Measurements from ENCODE around the gene TMEM151B. TPM values are rescaled to one million over a fixed set of nuclear protein-coding genes. Genes with fewer than 3 reads are reported as not detected.
A peak's percentile ranks its signal among the peaks of the same experiment; 100 is the strongest.

TMEM151B gene
- total and polyA plus RNA-seq, 9 of the 15 experiments (the other 6 are each of a cell fraction or from before 2014, with no cell fraction given), result not detected

DNA sequence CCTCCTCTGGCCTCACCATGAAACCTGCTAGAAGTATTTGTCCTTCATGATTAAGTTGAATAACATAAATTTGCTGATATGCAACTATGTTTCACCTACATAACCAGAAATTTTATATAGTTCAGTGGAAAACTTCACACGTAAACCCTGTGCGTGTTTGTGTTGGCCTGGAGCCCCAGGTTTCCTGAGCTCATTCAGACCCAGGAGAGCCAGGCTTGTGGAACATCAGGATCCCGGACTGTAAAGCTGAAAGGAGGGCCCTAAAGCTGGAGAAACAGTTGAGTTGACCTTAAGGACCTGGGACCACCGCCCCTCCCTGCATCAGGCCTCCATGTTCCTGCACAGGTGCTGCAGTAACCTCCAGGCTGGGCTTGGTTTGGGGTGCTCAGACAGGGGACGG lies 69.1 kb downstream of the TMEM151B start:
- no peaks in the 10 kb centered on the region for H3K79me2 ChIP-seq (ENCODE audit: control insufficient read depth, insufficient read depth, low read length)
- H3K27ac ChIP-seq (ENCODE audit: extremely low read depth, low read depth, low read length), result no peak overlapping the region
- ChIA-PET CTCF (ENCODE audit: low intra/inter-chr PET ratio) (interaction anchor here (0.5 to 3.4 kb wide), 10 partner anchors 27 to 573 kb away, joined by 3 to 61 read pairs (median 4); partner anchors contain the start of genes NFKBIE and TMEM151B), POLR2A (interaction anchor here (0.6 to 1.3 kb wide), 2 partner anchors 13 to 762 kb away, joined by 3 to 4 read pairs; no protein-coding TSS in a partner anchor)
- H2AFZ ChIP-seq (ENCODE audit: low read depth, low read length), result no peak overlapping the region
- no peak for DNase-seq (ENCODE audit: extremely low read depth in 1 of 4, low spot score in 3 of 4)
- in situ Hi-C loops (cut with MboI), result no loop called here
- no peaks in the 10 kb centered on the region for H3K9me3 ChIP-seq (replicated peaks; ENCODE audit: control insufficient read depth, insufficient read depth, low read depth, low read length)
- peak; percentile 37; the same call in 1 of the 2 replicates for TF ChIP-seq ZNF316 (IDR thresholded peaks at IDR 0.05)
- TF ChIP-seq, protein P1, sequence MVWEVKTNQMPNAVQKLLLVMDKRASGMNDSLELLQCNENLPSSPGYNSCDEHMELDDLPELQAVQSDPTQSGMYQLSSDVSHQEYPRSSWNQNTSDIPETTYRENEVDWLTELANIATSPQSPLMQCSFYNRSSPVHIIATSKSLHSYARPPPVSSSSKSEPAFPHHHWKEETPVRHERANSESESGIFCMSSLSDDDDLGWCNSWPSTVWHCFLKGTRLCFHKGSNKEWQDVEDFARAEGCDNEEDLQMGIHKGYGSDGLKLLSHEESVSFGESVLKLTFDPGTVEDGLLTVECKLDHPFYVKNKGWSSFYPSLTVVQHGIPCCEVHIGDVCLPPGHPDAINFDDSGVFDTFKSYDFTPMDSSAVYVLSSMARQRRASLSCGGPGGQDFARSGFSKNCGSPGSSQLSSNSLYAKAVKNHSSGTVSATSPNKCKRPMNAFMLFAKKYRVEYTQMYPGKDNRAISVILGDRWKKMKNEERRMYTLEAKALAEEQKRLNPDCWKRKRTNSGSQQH (CRISPR knock-in tag; IDR thresholded peaks at IDR 0.05), result no peak
- H3K9ac ChIP-seq (ENCODE audit: insufficient read depth in 1 of 2, low read depth in 2 of 2, low read length in 2 of 2), result no peak overlapping the region; a peak in 1 of 4 replicates
- intact Hi-C loops (cut with micrococcal nuclease), result loop anchor here (10.0 kb wide), 1 partner anchor 244 kb away; no protein-coding TSS in a partner anchor
- no peaks in the 10 kb centered on the region for H3K36me3 ChIP-seq (ENCODE audit: control insufficient read depth, insufficient read depth, low read length)
- no peaks in the 10 kb centered on the region for H4K20me1 ChIP-seq (replicated peaks; ENCODE audit: control insufficient read depth, insufficient read depth, low read length)
- H3K4me2 ChIP-seq (ENCODE audit: insufficient read depth, low read length), result no peak overlapping the region
- 50% methylated on average over 5 of the region's 5 CpGs for WGBS (ENCODE audit: insufficient coverage, low coverage, missing lambda C conversion rate)
- BruUV-seq (replicated peaks), result no TSS peak
- H3K9me1 ChIP-seq (ENCODE audit: control insufficient read depth, insufficient read depth, low read length), result no peaks in the 10 kb centered on the region
- no peak for FAIRE-seq
- peaks cover 5 to 11% of the 10 kb centered on the region in 2 experiments; a peak in 3 of 5 replicates for H3K4me1 ChIP-seq (replicated peaks in 1 of 2; ENCODE audit: control insufficient read depth in 2 of 2, insufficient read depth in 2 of 2, low read length in 2 of 2)
- no peak for ATAC-seq
- H3K27me3 ChIP-seq (ENCODE audit: control insufficient read depth in 2 of 2, insufficient read depth in 2 of 2, low read length in 2 of 2), result peaks cover 28 to 37% of the 10 kb centered on the region in 2 experiments
- no peak overlapping the region for H3K4me3 ChIP-seq

Measured in K562 (cell line).